ENCODE measurements around the gene GDPD5.
A peak's percentile ranks its signal among the peaks of the same experiment; 100 is the strongest.

Gene GDPD5

DNA sequence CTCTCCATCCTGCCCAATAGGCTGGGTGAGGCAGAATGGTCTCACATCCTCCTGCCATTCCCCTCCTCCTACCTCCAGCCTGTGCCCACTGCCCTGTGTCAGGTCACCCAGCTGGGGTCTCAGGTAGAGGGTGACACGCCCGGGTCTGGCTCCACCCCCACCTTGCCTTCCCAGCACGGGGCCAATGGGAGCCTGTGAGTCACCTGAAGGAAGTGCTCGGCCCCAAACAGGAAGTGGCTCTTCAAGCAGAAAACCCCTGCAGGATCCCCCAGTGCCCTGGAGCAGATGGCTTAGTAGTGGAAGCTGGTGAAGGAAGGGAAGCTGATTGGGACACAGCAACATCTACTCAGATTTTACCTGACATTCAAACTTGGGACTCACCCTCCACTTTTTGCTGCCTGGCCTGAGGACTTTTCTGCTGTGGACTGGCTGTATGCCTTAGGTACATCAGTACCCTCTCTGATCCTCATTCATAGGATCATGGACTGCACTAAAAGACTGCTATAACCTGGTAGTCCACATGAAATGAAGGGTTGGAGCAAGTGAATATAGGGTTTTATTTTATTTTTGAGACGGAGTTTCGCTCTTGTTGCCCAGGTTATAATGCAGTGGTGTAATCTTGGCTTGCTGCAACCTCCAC is 33.4 kb downstream of the GDPD5 start:
- peak; percentile 10 to 14 for DNase-seq (ENCODE audit: low read depth in 2 of 2)

DNA sequence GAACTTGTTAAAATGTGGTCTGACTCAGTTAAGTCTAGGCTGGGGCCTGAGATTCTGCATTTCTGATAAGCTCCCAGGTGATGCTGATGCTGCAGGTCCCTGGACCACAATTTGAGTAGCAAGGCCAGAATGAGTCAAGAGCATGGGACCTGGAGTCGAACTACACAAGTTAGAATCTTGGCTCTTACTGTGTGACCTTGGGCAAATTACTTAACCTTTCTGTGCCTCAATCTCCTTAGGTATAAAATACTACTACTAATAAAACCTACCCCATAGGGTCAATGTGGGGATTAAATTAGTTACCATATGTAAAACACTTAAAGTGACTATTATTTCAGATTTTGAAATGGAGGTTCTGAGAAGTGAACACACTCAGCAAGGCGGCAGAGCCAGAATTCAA is 34.3 kb downstream of the GDPD5 start:
- DNase-seq (ENCODE audit: low read depth in 2 of 2), result no peak

DNA sequence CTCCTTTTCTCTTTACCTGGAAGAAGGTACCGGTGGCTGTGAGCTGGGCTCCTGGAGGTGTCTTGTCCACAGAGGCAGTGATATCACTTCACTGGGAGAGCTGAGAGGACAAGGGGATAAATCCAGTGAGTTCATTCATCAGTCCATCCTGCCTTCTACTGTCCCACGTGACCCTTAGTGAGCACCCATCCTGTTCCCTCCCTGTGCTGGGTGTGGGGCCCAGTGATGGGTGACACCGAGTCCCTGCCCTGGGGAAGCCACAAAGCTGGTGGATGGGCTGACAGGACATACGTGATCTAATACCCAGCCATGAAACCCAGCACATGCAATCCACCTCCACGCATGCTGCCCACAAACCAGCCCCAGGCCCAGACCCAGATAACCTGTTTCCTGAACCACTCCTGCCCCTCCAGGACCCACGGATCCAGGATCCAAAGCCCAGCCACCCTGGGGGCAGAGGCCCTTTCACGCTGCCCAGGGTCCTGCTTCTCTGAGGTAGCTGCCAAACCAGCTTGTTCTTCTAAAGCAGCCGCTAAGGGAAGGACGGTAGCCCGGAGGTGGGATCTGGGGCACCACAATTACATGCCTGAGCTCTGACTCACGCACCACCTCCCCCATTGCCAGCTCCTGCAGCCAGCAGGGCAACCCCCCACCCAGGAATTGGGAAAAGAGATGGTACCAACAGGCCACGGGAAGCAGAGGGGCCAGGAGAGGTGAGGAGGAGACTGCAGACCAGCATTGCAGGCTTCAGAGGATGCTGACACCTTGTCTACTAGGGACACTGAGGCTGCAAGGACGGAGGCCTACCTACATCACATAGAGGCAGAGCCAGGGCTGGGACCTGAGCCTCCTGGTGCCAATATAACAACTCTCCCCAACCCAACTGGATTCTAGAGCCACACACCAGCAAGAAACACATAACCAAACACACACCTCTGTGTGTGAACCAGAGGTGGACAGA is 35.2 kb downstream of the GDPD5 start:
- DNase-seq (ENCODE audit: low read depth in 2 of 2), result no peak

DNA sequence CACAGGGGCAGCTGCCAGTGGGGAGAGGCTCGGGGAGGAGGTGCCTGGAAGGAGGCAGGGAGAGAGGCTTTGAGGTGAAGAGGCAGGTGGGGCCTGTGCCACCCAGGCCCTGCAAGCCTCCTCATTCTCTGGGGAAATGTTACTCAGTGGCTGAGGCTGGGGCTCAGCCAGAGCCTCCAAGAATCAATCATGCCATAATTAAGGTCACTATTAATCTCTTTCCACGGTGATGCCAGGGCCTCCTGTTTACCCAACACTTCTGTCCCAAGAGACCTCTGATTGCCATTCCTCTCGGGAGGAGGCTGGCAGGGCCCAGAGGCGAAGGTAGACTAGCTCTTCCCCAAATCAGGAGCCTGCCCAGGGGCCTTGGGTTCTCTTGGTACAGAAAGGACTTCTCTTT is 38.4 kb downstream of the GDPD5 start:
- no peak for DNase-seq (ENCODE audit: low read depth in 2 of 2)

DNA sequence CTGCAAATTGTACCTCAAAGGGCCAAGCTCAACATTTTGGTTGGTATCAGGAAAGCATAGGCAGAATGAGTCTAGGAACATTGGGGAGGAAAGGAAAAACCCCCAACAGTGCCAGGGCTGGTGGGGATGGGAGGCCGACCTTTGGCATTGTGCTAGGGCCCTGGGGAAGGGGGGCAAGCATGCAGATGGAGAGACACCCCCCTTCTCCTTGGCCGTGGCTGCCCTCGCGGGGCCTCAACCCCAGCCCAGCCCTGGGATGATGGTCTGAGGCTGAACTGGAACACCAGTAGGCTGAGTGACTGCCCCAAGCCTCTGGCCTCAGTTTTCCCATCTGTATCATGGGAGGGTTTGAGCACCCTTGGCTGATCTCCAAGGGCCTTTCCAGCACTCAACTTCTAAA is 40.0 kb downstream of the GDPD5 start:
- DNase-seq (ENCODE audit: low read depth in 2 of 2), result no peak

DNA sequence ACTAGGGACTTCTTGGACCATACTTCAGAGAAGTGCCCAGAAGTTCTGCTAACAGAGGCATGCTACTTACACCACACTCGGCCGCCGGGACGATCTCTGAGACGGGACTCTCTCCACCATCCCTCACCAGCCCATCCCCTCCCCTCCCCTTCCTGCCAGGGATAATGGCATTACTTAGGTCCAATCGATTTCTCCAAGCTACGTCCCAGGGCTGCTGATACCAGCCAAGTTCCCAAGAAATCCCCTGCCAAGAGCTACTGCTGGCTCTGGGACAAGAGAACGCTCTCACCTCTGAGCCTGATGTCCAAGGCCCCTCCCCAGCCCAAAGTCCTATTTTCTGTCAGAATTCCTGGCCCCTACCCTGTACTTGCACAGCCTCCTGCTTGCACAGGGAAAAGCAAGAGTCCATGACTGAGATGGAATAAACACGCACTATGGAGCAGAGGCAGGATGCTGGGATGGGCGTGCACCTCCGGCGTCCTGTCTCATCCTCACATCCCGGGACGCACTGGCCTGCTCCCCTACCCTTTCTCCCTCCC is 42.7 kb downstream of the GDPD5 start:
- no peak for DNase-seq (ENCODE audit: low read depth in 2 of 2)

DNA sequence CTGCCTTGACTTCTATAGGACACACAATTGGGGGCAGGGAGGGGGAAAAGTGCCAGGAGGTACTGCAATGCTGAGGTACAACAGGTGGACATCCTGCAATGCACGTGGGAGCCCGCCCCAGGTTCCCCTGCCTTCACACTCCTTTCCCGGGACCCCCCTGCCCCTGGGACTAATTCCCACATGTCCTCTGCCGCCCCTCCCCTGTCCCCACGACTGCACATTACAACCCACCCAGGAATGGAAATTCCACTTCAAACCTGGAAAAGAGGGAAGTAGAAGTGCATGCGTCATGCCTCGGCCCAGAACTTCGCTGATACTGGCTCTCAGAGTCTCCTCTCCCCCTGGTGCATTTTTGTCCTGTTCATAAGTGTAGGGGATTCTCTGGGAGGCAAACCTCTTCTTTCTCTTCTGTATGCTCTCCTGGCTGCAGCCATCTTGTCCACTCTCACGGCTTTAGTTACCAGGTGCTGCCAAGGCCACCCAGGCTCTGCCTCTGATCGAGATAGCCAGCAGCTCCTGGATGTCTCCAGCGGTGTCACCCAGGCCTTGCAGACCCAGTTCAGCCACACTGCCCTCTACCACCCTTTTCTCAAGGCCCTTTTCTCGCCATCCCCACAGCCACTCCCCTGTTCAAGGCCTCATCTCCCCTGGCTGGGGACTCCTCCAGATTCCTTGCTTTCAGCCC is 43.7 kb downstream of the GDPD5 start:
- no peak for DNase-seq (ENCODE audit: low read depth in 2 of 2)

DNA sequence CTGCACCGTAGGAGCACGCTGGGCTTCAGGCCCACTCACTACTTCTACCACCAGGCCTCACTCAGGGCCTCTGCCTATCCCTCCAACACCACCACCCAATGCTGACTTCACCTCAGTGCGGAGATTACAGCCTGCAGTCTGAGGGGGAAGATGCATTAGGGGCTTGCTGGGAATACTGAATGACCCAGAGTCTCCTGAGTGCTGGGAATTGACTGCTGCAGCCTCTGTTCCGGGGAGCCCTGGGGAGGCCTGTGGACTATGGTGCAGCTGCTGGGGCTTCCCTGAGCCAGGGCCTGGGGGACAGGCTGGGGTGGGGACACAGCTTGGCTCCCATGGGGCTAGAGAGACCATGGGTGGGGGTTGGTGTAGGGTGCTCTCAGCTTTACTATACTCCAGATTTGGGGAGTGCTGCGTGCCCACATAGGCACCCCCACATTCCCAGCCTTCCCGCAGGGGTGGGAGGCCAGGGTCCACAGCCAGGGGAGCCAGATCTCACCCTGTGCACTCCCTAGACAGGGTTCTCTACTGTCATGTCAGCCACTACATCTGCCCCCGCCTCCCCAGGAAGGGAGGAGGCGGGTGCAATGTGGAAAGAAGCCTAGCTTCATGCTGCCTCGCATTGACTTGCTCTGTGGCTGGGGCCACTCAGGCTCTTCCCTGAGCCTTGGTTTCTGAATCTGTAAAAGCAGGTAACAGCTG is 44.4 kb downstream of the GDPD5 start:
- no peak for DNase-seq (ENCODE audit: low read depth in 2 of 2)

DNA sequence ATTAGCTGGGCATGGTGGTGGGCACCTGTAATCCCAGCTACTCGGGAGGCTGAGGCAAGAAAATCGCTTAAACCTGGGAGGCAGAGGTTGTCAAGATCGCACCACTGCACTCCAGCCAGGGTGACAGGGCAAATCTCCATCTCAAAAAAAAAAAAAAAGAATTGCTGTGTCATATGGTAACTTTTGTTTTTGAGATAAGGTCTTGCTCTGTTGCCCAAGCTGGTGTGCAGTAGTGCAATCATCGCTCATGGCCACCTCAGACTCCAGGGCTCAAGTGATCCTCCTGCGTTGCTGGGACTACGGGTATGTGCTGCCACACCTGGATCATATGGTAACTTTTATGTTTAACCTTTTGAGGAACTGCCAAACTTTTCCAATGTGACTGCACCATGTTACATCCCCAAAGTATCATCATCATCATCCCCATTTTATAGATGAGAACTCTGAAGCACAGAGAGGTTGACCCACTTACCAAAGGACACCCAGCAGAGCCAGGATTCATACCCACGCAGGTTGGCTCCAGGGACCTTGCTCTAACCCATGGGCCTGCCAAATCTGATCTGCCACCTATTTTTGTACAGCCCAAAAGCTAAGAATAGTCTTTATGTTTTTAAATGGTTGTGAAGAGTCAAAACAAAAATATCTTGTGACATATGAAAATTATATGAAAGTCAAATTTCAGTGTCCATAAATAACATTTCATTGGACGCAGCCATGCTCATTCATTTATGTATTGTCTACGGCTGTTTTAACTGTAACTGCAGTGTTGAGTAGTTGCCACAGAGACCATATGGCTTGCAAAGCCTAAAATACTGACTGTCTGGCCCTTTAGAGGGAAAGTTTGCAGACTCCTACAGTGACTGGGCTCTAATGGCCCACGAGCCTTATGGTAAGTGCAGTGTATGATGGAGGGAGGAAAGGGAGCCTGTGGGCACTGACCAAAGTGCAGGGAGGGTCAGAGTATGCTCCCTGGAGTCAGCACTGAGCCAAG is 45.3 kb downstream of the GDPD5 start:
- no peak for DNase-seq (ENCODE audit: low read depth in 2 of 2)

DNA sequence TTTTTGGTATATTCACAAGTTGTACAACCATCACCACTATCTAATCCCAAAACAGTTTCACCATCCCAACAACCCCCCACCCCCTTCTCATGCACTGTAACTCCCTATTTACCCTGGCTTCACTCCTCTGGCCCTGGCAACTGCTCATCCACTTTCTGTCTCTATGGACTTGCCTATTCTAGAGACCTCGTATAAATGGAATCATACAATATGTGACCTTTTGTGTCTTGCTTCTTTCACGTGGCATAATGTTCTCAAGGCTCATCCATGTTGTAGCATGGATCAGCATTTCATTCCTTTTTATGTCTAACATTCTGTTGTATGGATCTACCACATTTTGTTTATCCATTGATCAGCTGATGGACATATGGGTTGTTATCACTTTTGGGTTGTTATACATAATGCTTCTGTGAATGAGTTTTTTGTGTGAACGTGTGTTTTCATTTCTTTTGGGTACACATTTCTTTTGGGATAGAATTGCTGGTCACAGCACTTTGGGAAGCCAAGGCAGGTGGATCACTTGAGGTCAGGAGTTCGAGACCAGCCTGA is 46.1 kb downstream of the GDPD5 start:
- DNase-seq (ENCODE audit: low read depth in 2 of 2), result no peak

DNA sequence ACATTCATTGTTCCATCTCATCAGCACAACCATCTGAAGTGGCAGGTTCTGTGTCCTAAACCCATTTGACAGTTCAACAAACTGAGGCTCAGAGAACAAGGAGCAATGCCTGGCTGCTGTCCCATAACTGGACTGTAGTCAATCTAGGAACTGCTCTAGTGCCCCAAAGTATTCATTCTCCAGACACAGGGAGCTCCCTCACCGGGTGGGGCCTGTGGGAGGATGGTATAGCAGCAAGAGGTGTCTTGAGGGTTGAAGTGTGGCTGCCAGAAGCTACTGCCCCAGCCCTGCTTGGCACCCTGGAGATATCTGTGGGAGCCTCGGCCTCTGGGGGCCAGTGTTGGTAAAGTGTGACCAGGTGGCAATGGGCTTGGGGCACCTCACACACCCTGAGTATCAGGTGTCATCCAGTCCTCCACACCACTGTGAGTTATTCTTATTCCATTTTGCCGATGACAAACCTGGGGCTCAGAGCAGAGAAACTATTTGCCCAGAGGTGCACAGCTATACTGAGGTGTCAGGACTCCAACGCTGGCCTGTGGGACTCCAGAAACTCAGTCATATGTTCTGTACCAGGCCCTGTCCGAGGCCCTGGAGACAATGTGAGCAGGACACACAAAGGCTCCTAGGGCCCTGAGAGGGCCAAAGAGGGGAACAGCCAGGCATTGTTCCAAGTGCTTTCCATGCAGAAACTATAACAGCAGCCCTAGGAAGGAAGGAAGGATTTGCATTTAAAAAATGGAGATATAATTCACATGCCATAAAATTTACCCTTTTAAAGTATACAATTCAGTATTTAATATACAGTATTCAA is 46.8 kb downstream of the GDPD5 start:
- DNase-seq (ENCODE audit: low read depth in 2 of 2), result no peak

DNA sequence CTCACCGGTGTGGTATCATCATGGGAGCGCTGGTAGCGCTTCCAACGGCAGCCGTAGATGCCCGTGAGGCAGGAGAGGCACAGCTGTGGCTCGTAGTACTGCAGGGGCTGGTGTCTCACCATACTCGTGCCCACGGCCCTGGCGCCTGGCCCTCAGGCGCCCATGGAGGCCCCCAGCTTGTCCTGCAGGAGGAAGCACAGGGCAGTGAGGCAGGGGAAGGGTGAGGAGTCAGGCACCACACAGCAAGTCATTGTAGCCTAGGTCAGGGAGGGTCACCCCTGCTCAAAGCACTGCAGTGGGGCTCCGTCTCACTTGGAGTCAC is 48.2 kb downstream of the GDPD5 start:
- DNase-seq (ENCODE audit: low read depth in 2 of 2), result no peak

DNA sequence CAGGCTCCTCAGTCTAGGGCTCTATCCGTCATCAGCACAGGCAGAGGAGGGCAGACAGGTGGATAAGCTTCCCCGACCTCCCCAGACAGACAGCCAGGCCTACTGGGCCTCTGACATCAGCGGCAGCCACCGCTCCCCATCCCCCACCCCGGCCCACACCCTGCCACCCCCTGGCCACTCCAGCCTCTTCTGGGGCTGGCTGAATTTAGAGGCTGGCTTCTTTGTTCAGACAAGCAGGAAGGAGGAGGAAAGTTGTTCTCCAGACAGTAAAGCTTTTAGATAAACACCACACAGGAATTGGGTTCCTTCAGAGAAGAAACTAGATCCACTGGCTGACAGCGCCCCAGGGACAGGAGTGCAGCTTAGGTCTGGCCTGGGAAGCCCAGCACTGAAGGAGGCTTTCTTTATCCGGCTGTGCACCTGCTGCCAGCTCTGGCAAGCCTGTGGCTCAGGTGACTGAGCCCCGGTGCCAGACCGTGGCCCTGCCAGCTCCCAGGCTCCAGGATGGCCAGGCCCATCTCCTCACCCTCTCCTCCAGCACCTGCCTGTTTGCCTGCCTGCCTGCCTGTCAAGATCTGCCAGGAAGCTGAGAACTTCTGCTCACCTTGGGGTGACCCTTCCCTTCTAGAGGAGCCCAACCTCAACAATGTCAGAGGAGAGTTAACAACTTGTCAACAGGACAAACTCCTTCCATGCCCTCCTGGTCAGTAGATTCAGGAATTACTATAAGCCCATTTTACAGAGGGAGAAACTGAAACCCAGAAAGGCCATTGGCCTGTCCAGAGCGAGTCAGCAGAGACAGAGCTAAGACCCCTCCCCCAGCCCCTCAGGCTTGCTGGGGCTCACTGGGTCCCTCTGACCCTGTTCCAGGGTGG is 48.8 kb downstream of the GDPD5 start:
- no peak for DNase-seq (ENCODE audit: low read depth in 2 of 2)

DNA sequence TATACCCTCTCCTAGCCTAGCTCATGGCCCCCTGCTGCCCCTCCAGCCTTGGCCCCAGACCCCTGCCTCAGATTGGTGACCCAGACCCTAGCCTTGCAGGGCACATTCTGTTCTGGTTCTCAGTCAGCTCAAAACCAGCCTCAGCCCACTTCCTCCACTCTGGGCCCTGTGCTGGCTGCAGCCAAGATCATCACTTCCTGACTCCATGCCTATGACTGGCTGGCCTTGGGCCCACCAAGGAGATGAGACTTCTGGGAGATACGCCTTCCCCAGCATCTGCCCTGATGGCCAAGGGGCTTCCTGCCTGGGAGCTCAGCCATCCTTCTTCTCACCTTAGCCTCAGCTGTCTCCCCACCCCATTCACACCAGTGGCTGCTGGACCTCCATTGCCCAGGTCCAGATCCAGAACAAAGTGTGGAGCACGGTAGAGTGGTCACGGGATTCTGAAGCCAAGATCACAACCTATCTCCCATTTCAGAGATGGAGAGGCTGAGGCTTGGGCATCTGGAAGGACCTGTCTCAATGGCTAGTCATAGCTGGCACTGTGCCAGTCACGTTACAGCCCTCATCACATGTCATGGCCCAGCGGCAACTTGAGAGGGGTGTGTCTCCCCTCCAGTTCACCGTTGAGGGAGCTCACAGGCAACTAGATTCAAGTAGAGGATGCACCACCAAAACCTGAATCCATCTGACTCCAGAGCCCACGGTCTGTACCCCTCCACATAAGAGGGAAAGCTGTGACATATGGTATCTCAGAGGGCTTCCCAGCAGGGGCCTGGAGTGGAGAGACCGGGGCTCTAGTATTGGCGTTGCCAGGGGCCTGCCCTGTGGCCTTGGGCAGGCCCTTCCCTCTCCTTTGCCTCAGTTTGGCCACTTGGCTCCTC is 49.7 kb downstream of the GDPD5 start:
- DNase-seq (ENCODE audit: low read depth in 2 of 2), result no peak

DNA sequence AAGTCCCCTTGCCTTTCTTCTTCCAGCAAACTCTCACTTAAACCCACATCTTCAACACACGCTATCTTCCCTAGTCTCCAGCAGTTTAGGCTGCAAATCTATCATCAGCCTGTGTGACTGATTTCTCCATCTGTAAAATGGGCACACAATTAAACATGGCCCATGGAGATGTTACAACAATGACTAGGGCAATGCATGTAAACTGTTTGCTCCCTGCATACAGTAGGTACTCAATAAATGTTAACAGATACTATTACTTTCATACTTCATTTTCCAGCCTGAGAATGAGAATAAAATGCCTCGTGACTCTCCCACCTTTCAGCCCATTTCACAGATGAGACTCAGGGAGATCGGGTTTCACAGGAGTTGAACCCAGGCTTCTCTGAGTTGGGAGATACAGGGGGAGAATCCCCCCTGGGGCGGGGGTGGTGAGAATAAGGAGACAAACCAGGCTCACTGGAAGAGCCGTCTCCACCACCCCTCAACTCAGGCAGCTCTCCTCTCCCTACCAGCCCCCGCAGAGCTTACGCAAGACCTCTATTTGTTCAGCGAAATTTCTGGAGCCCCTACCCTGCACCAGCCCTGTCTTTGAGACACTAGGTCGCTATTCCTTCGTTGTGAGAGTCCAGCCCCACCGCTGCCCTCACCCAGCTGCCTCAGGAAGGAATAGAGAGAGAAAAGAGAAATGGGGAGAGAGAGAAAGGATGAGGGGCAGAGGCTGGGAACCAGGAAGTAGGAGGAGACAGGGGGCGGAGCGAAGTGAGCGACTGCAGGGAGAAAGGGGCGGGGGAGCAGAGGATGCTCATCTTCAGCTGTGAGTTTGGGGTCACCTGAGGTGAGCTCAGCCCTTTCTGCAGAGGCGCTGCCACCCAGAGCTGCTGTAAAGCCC is 50.6 kb downstream of the GDPD5 start:
- peak; percentile 11 to 15 for DNase-seq (ENCODE audit: low read depth in 2 of 2)

DNA sequence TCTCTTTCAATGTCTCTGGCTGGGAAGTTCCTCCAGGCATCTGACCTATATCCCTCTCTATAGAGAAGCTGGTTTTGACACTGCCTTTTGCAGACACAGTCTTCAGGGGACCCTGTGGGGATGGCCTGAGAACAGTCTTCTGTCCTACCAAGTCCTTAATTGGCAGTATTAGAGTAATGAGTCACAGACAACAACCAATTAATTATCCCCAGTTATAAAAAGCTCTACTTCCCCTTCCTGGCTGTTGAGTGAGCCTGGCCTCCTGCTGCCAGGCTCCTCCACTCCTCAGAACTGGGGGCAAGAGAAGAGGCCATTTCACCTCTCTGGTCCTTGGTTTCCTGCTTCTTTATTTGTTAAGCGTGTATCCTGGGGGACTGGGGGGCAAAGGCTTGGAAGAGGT is 51.5 kb downstream of the GDPD5 start:
- no peak for DNase-seq (ENCODE audit: low read depth in 2 of 2)

All from stimulated activated CD8-positive, alpha-beta memory T cell treated with anti-CD3 and anti-CD28 coated beads, Interleukin-7, amount 100 ng/mL, for 1 hour (primary cell).